HG02571 (cell line): ENCODE measurements around the gene CD40.

Source experiments
- ATAC-seq: cut with Tn5 transposase; IDR thresholded peaks from one replicate; pipeline ENCODE4 v1.9.1; 2021; ENCODE audit warnings: mild to moderate bottlenecking, moderate library complexity; ENCODE audit not compliant: unreplicated experiment

Gene CD40

DNA sequence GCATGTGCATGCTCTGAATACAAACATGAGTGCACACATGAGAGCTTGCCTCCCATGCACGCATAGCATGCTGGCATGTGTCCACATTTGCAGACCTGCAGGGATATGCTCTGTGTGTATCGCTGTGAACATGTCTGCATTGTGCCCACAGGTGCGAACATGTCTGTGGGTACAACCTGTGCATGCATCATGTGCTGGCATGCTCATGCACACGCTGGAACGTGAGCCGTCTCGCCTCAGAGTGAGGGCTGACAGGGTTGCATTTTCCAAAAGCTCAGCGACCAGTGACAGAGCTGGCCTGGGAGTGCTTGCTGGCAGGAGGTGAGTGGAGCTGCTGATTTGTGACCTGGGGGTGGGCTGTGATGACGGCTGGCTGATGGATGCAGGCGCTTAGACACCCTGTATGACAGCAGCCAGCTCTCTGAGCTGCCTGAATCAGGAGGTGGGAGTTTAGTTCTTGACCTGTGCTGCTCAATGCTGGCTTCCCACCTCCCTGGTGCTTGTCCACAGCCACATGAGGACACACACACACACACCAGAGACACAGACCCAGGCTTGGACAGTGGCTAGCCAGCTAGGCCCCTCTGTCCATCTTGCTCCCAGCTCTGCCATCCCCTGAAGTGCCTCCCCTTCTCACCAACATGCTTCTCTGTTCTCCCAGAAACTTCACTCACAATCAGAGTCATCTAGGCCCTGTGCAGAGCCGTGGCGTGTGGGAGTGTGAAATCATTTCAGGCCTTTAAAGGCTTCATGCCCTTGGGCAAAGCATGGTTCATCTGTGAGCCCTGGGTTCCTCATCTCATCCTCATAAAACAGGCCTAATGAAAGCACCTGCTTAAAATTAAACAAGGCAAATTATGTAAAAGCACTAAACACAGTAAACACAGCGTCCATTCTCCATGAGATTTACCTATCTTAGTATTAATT lies 51.4 kb downstream of the CD40 start:
- no peak for ATAC-seq

DNA sequence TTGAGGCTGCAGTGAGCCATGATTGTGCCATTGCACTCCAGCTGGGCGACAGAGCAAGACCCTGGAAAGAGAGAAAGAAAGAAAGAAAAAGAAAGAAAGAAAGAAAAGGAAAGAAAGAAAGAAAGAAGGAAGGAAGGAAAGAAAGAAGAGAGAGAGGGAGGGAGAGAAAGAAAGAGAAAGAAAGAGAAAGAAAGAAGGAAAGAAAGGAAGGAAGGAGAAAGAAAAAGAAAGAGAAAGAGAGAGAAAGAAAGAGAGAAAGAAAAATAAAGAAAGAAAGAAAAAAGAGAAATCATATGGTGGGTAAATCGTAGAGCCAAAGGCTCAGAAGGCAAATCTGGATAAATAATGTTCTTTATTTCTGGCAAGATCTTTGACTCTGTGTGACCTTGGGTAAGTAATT lies 53.4 kb downstream of the CD40 start:
- ATAC-seq, result no peak

DNA sequence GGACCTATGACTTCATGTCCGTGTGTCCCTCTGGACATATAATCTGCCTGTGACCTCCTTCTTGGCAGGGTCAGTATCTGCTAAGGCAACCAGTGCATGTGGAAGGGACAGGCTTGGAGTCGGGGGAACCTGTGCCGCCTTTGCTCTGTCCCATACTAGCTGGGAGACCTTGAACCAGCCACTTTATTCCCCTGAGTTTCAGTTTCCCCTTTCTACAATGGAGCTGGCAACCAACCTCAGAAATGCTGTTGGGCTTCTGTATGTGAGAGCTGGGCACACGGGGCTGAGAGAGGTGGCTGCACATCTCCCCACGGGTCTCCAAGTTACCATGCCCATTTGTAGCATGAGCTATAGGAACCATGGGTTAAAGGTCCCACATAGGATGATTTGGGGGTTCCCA lies 53.8 kb downstream of the CD40 start:
- ATAC-seq, result no peak

DNA sequence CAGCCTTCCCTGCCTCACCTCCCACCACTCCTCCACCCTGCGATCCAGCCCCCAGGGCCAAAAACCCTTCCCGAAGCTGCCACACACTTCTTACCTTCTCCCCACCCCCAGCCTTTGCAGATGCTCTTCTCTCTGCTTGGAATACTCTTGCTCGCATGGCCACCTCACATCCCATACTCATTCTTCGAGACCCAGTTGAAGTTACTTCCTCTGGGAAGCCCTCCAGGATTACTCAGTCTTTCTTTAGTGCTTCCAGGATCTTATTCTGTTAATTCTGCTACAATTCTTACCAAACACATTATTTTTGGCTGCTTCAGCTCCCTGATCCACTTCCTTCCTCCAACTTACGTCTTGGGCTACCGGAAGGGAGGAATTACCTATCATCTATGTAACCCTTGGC lies 54.3 kb downstream of the CD40 start:
- ATAC-seq, result no peak

DNA sequence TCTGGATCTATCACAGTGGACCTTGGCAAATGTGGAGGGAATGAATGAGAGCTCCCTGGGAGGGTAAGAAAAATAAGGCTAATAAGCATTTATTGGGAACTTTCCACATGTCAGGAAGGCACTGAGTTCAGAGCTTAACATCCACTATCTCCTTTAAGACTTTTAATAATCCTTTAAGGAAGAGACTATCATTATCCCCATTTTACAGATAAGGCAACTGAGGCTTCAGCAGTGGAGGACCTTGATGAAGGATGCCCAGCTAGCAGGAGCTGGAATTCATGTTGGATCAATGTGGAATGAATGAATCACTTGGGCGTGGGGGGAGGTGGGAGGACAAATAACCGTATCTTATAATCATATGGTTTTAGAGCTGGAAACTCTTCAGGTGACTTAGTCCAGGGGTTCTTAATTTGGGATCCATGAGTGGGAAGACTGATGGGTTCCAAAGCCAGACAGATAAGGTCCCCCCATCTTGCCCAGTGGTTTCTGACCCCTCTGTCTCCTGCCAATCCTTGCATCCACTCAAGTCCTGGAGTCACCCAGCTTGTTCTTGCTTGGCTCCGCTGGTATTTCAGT lies 54.9 kb downstream of the CD40 start:
- no peak for ATAC-seq

DNA sequence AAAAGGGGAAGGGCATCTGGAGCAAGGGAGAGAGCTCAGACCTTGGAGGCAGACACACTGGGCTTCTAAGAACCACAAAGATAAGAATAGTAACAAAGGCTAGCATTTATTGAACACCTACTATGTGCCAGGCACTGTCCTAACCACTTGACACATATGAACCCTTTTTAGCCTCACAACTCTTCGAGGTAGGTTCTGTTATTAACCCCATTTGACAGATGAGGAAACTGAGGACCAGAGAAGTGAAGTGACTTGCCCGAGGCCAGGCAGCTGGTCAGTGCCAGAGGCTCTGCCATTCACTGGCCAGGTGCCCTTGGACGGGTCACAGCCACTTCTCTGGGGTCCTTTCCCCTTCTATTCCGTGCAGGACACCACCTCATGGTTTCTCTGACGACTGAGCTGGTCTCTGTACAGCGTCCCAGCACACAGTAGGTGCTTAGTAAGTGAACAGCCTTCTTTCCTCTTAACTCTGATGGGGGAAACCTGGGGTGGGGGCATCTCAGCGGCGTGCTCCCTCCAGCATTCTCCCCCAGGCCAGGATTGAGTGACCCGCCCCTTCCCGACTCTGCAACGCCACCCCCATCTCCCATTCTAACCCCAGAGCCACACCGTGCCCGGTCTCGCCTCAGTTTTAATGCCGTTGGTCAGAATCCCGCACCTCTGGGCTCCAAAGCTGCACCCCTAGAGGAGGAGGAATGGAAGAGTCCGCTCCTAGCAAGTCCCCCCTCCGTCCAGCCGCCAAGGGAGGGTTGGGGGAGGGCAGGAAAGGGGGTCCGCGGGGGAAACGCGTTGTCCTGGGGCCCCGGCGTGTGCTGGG lies 55.7 kb downstream of the CD40 start:
- no peak for ATAC-seq

DNA sequence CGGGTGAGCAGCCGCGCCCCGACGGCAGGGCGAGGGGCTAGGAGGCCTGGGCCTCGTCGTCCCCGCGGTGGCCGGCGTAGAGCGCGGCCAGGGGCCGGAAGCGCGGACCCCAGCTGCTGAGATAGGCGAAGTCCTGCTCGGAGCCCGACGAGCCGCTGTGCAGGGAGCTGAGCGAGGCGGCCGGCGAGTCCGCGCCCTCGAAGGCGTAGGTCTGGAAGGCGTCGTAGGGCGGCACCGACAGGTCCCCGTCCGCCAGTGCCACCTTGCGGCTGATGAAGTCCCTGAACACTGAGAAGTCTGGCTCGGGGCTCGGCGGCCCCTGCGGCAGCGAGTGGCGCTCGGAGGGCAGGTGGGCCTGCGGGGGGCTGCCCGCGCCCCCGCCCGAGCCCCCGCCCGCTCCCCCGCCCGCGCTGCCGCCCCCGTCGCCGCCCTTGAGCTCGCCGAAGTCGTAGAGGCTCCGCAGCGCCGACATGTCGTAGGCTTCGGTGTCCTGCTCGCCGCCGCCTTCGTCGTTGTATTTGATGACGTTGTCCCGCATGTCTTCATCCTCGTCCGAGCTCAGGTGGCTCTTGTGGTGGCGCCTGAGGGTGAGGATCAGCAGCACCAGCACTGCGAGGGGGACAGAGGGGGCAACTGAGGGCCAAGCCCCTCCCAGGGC lies 56.5 kb downstream of the CD40 start:
- no peak for ATAC-seq

DNA sequence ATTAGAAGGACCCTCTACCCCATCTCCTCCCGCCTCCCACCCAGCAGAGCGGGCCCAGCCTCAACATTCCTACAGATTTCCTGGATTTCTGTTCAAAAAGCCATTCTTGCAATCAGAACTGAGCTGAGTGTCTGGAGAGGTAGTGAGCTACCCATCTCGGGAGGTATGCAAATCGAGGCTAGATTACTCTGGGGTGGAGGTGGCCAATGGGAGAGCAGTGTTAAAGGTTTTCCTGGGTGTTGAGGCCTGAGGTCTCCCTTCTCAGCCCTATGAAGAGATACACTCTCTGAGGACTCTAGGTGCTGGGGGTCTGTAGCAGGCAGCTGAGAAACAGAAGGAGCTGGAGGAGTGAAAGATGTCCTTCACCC lies 57.0 kb downstream of the CD40 start:
- no peak for ATAC-seq

DNA sequence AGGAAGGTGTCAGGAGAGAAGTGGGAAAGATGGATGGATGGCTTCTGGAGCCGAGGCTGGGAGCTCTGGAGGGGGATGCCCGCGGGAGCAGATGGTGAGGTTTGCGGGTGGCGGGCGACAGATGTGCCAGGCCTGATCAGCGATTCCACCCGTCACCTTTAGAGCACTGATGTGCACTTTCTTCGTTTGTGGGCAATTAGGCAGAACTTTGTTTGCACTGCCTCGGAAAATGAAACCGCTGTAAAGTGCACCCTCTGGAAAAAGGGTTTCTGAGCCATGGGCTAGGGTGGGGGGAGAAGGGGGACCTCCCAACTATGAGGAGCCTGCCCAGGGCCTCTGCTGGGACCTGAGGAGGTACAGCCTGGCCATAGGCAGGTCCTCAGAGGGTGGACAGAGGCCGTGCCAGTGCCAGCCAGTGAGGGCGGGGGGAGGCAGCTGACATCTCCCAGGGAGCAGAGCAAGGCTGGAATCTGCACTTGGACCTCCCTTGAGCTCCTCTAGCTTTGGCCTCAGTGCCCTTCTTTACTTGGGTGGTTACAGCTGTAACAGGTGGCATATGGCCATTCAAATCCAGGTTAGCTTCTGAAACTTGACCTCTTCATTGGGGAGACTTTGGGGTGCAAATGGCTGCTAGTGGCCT lies 58.7 kb downstream of the CD40 start:
- ATAC-seq, result no peak

DNA sequence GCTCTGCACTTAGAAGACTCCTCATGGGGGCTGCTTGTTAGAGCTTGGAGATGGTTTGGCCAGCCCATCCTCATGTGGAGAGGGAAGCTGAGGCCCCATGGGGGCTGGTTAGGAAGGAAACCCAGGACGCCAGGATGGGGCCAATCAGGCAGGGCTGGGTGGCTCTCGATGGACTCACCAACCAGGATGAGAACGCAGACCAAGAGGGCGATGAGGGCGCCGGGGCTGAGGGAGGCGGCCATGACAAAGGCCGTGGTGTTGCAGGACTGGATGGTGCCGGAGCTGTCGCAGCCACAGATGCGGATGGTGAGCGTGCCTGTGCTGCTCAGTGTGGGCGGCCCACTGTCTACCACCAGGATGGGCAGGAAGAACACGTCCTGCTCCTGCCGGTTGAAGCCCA lies 59.7 kb downstream of the CD40 start:
- no peak for ATAC-seq

DNA sequence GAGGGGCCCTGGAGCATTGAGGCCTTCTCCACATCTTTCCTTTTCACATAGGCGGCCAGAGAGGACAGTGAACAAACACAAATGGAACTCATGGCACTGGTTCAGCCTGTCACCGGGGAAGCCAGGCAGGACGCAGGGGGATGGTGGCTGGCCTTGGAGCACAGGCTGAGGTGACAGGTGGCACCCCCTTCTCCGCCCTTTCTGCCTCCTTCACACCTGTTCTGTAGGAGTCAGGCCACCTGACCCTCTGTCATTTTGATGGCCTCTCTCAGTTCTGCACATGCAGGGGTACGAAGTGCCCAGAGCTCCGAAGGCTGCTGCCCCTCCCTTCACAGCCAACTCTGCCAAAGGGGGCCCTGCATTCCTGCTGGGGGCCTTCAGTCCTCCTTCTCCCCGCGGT lies 60.8 kb downstream of the CD40 start:
- no peak for ATAC-seq
